HG03159 (cell line): ENCODE results near the gene C10orf120.

Experiments used
- ATAC-seq: cut with Tn5 transposase; IDR thresholded peaks from one replicate; pipeline ENCODE4 v1.9.1; 2021; ENCODE audit warnings: mild to moderate bottlenecking, moderate library complexity; ENCODE audit not compliant: unreplicated experiment

C10orf120 gene

DNA sequence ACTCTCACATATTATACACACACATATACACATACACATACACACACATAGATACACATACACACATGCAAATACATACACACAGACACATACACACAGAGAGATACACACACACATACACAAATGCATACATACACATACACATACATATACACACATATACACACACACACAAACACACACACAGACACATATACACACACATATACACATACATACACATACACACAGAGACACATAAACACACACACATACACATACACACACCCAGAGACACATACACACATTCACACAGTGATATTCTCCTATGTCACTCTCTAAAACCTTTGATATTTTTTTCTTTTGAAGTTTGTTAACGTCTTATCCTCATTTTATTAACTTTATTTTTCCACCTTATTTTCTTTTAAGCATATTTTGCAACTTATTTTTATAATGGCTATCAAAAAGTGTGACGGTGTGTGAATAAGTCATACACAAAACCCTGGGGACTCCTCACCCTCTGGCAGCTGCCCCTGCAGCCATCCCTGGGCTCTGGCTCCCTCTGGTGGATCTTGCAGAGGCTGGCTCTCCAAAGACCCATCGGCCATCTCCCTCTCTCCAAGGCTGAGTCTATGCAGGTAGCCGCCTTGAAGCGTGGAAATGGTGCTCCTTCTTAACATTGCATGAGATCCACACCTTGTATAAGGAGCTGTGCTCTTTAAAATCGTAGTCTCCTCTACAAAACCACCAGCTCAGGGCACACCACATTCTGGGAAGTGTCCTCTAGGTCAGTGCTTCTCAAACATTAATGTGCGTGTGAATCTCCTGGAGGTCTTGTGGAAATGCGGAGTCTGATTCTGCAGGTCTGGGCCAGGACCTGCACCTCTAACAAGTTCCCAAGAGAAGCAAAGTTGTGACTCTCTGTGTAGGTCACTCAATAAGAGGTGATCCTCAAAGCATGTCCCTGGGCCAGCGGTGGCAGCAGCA is 4.1 kb upstream of the C10orf120 start:
- peak; percentile 83 for ATAC-seq

DNA sequence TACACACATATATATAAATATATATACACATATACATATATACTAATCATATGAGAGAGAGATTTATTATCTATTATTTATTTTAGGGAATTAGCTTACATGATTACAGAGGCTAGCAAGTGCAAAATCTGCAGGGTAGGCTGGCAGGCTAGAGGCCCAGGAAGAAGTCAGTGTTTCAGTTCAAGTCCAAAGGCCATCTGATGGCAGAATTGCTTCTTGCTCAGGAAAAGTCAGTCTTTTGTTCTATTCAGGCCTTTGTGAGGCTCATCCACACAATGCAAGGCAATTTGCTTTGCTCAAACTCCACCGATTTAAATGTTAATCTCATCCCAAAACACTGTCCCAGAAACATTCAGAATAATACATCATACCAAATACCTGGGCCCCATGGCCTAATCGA is 2.6 kb upstream of the C10orf120 start:
- no peak for ATAC-seq

DNA sequence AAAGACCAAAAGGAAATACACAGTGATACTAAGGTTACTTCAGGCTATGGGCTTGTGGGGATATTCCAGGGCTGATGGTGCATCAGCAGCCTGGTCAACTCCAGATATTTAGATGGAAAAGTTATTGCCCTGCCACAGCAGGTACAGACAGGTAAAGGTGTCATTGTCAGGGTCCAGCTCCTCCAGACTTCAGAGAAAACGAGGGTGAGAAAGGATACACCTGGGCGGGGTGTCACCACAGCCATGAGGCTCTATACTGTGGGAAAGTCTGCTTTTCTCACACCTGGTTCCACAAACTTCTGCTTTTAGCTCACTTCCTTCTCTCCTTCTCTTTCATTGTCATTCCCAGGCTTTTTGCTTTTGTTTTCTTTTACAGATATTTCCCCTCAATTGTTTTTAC is 2.0 kb upstream of the C10orf120 start:
- no peak for ATAC-seq

DNA sequence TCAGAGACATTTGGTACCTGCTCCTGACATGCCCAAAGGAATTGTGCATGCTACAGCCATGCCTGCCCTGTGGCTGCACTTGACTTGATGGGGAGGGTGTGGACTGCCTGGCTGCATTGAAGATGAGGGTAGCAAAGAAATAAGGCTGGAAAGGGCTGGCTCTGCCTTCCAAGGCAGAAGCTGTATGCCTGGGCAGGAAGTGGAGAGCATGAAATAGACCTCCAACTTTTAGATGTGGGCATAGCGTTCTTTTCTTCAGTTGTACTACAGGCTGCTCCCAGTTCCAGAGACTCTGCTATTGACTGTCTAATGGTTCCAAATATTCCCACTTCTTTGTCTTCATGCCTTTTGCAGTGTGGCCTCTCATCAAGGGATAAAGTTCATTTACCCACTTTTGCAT is 3.0 kb downstream of the C10orf120 start:
- no peak for ATAC-seq

DNA sequence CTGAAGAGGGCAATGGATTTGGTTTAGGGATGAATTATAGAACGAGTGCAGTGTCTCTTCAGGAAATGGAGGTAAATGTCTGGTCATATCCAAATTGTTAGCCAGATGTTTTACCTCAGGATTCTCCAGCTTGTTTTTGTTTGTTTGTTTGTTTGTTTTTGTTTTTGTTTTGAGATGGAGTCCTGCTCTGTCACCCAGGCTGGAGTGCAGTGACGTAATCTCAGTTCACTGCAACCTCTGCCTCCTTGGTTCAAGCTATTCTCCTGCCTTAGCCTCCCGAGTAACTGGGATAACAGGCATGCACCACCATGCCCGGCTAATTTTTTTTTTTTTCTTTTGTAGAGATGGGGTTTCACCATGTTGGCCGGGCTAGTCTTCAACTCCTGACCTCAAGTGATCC is 6.9 kb downstream of the C10orf120 start:
- ATAC-seq, result no peak

DNA sequence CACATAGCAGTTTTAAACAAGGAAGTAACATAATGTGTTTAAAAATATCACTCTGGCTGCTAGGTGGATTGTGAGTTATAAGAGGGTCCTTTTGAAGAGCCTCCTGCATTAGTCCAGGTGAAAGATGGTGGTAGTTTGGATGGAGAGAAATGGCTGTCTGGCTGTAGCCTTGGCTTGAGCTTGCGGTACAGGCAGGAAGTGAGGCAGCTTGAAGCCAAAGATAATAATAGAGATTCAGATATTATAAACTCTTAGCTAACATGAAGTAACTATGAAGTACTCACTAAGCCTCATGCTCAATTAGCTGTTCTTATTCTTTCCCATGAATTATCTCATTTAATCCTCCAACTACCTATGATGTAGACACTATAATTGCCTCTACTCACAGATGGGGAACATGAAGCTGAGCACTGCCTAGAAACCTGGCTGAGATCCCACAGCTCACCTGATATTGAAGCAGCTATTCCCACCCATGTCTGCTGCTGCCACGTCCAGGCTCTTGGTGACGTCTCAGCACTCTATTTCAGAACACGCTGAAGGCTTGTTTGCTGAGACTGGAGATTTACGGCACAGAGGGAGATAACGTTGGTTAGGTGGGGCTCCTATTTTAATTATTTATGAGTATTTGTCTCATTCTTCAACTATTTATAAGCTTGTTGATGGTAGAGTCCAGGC is 10.4 kb downstream of the C10orf120 start:
- ATAC-seq, result no peak

DNA sequence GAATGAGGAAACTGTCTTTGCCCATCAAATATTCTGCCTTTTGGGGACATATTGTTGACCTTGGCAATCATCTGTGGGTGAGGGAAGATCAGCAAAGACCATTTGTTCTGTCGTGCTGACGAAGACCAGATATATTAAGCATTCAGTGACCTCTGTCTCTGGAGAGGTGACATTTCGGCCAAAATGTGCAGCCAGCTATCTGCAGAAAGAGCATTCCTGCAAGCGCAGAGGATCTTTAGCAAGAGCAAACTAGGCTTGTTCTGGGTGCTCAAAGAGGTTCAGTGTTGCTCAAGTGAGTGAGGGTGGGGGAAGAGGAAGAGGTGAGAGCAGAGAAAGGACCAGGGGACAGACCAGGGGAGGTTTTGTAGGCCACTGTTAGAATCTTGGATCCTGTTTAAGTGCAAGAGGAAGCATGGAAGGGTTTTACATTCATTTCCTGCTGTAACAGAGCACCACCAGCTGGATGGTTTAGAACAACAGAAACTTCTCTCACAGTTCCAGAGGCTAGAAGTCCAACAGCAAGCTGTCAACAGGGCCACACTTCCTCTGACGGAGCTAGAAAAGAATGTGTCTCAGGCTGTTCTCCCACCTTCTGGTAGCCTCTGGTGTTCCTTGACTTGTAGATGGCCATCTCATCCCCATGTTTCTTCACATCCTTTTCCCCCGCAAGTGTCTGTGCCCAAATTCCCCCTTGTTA is 11.2 kb downstream of the C10orf120 start:
- ATAC-seq, result no peak

DNA sequence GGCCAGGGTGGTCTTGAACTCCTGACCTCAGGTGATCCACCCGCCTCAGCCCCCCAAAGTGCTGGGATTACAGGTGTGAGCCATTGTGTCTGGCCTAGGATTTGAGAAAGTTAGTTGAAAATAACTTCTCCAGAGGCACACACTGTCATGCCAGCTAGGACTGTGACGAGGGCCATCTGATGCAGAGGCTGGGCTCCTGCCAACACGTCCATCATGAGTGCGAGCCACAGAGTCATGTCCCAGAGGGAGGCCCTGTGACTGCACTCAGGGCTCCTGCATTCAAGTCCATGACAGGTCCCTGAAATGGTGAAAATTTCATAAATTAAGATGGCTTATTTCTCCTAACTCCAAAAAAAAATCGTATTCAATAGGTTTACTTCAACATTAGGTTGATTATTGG is 17.1 kb downstream of the C10orf120 start:
- ATAC-seq, result no peak

DNA sequence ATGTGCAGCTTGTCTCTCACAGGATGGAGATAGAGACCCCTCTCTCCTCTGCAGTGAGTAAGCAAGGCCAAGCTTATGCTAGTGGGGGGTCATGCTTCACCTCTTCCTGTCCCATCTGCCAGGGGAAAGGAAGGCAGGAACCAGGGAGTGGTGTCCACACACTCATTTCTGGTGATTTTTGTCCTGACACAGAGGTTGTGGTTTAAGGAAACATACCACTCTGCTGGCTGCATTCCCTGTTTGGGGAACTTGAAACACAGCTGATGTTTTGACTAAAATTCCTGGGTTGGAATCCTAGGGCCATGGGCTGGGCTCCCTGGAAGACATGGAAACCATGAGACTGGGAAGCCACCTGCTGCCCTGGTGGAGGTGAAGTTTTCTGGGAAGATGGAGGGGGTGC is 21.4 kb downstream of the C10orf120 start:
- no peak for ATAC-seq

DNA sequence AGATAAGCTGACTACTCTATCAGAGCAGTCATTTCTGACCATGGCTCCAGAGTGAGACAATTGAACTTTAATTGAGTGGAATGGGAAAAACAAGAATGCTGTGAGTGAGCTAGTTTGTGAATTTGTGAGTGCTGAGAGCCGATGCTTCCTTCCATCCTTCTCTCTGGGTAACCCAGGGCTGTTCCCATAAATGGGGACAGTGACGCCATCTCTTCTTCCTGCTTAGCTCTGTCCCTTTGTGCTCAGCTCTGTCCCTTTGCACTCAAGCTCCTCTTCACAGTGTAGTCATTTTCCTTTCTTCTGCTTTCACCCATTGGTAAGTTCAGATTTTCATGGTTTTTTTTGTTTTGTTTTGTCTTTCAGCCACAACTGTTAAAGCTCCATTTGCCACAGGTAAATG is 24.4 kb downstream of the C10orf120 start:
- ATAC-seq, result no peak

DNA sequence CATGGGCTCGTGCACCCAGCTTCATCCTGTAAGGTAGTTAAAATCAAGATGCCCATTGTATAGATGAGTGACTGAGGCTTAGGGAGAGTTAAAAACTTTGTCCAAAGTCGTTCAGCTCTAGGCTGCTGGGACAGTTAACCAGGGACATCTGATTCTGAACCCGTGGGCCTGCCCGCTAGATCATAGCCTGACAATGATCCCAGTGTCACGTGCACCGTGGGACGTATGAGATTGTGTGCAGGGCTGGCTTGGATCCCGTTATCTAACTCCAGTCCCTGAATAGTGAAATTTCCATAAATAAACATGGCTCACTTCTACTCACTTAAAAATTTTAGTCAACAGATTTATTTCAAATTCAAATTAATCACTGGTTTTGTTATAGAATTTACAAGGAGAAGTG is 24.9 kb downstream of the C10orf120 start:
- ATAC-seq, result no peak

DNA sequence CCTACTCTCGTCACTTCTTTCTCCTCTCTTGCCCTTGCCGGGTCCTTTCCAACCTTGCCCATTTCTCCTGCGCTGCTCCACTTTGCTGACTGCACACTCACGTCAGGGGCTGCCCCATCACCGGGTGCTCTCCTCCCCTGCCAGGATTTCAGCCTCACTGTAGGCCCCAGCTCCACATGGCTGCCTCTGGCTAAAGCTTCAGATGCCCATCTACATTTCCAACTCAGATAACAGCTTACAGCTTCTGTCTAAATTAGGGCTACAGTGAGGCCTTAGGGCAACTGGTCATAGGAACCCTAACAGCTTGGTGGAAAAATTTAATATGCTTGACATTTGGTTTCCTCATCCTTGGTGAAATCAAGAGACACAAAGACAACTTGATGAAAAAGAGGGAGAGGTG is 25.9 kb downstream of the C10orf120 start:
- no peak for ATAC-seq

DNA sequence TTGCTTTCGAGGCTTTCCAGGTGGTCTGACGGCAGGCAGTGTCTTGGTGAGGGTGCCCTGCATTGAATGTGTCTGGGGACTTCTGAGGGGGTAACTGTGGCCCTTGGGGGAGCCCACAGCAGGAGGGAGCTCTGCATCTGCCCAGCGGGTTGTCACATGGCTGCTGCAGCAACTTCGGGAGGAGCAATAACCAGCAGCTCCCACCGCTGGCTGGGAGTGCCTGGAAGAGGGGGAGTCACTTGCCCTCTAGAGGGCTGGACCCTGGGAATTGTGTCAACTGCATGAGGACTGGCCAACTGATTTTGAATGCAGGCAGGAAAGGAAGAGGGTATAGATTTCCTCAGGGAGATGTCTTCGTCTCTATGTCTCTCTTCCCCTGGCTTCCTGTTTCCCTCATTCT is 26.4 kb downstream of the C10orf120 start:
- no peak for ATAC-seq

DNA sequence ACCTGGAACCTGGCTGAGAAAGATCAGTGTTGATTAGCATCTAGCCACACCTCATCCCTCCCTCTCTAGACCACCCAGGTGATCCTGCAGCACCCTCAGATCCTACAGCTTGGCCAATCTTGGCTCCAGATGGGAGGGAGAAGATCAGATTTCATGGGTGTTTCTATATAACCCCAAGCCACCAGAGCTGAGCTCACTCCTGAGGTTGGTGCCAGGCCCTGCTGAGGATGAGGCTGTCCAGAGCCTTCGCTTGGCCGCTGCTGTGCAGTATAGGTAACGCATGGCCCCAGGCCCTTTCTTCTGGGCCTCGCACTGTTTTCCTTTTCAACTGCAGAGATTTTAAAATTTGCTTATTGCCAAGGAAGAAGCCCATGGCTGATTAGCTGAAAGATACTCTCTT is 27.0 kb downstream of the C10orf120 start:
- no peak for ATAC-seq

DNA sequence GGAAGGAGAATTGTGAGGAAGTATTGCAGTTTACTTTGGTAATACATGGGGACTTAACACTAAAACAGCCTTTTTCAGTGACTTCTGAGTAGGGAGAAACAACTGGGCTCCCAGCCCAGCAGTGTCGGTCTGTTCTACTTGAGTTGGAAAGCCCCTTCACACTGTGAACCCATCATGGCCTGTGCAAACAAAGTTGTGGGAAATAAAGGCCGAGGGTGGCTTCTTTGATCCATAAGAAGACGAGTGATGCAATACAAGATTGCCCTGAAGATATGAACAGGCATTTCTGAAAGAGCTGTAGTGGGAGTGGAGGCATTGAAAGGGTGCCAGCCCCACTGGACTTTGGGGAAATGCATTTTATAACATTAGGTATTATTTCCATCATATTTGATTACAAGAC is 28.3 kb downstream of the C10orf120 start:
- no peak for ATAC-seq

DNA sequence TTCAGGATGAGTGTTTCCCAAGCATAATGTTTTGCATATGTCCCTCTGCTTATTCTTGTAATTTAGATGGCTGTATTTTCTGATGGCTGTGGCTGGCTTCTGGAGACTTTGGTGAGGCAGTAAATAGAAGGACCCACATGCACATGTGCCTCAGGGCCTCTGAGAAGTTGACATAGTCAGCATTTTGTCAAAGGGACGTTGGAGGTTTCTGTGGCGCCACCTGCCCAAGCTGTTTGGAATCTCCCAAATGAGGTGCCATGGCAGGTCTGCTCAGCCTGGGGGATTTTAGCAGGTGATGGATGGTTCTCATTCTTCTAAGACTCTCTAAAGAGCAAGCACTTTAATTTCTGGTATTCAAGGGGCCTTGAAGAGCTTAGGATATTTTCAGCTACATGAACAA is 29.8 kb downstream of the C10orf120 start:
- ATAC-seq, result no peak

DNA sequence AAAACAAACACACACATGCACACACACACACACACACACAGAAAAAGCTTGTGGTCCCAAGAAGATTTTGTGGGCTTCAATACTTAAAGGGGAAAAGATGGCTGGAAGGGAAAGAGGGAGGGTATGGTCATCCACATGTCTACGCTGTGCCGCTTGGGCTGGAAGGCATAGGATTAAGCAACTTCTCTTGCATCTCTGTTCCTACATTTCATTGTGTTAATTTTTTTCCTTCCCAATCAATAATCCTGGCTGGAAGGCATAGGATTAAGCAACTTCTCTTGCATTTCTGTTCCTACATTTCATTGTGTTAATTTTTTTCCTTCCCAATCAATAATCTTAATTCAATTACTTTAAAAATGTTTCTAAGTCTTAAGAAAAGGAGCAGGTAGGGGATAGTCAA is 30.6 kb downstream of the C10orf120 start:
- no peak for ATAC-seq

DNA sequence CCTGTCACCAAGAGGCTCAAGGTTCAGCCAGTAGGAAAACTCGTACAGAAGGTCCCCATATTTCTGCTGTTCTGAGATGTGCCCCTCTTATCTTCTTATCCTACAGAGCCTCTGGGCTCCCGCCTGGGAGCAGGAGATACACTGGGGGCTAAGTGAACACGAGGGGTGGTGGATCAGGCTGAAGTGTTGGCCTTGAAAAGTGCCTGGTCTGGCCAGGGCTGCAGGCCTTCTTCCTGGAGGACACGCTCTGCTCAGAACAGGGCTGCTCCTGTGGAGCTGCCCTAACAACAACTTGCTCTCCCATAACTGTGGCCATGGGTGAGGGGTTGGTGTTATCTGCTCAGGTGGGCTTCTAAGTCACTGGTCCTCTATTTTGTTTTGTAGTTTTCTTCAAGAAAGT is 33.7 kb downstream of the C10orf120 start:
- ATAC-seq, result no peak

DNA sequence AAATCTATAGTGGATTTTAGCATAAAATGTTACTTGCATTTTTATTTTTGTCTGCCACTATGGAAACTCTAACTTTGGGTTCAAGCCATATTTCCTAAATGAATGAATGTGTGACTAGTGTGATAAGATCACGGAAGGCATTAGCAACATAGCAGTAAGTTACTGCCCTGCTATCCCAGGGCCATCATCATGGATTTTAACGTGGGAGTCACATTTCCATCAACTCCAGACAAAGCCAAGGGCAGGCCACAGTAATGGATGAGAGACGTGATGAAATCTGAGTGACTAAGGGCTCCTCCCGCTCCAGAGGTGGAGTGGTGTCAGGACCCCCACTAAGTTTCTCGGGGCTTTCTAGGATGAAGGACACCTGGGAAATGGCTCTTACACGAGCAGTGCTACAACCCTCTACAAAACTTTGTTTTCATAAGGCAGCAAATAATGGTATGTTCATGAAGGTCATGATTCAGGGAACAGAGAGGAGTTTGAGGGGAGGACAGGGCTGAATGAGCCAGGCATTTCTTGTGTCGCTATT is 34.3 kb downstream of the C10orf120 start:
- no peak for ATAC-seq

DNA sequence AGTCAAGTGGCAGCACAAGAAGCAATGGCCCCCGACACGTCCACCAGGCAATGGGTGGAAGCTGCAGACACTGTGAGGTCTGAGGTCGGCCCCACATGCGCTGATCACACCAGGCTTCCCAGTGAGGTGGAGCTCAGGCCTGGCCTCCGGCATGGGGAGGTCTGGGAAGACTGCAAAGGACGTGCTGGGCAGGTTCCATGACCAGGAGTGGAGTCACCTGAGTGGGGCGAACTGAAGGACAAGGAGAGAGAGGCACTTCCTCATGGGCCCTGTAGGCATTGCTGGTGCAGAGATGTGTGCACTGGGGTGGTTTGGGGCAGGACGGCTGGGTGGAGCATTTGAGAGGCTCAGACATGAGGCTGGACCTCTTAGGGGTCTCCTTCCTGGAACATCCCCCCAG is 35.1 kb downstream of the C10orf120 start:
- no peak for ATAC-seq

DNA sequence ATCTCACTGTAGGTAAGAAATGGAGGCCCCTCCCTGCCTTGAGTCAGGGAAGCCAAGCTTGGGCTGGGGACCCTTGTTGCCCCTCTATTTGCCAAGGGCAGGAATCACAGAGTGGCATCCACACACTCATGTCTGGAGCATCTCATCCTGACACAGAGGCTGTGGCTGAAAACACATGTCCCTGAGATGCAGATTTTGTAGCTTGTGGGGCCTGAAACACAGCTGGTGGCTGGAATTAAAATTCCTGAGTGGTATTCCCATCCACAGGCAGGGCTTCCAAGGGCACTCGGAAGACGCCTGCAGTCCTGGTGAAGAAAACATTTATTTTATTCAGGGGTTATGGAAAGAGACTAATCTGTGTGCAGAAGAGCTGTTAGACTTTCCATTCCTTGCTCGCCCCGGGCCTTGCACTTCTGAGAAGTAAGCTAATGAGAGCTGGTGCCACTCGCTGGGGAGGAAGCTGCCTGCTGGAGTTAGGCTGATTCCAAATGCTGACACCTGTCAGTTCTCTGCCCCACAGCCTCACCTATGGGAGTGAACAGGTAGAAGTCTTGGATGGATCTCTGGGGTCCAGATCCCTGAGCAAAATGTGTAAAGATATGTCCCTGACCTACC is 36.0 kb downstream of the C10orf120 start:
- ATAC-seq, result no peak
